Measurements from ENCODE around the gene ZNF76.

The ZNF76 gene

DNA sequence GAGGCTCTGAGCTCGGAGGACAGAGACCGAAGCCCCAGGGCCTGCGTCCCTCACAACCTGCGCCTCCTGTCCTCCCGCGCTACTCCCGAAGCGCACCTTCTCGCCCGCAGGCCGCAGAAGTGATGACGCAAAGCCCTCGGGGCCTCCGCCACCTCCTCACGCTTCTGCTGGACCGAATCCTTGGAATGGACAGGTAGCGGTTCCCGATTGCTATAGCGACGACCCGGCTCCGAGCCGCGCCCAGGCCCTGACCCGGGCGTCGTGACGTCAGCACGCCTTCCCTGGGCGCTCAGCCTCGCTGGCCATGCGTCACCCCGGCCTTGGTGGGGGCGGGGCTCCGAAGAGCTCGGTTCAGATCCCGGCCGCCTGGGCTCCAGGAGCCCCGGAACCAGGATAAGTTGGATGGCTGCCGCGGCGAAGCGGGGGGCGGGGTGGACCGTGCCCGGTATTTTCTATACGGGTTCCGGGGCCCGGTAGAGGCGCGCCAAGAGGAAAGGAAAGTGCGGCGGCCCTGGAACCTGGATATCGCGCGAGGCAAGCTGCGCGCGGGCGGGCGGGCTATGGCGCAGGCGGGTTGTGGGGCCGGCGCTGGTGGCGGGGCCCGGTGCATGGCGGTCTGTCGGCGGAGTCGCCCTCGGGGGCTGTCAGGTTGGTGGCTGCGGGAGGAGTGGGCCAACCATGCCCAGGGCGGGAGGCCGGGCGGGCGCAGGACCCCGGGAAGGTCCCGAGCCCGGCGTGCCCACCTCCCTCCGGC lies at the start of gene ZNF76:
Gene ZNF76 (plus strand): TSS at position 542 of the 754 bp plus-strand sequence. CDS start 21,417 bp downstream, outside the sequence.
- peak; percentile 96 for DNase-seq

DNA sequence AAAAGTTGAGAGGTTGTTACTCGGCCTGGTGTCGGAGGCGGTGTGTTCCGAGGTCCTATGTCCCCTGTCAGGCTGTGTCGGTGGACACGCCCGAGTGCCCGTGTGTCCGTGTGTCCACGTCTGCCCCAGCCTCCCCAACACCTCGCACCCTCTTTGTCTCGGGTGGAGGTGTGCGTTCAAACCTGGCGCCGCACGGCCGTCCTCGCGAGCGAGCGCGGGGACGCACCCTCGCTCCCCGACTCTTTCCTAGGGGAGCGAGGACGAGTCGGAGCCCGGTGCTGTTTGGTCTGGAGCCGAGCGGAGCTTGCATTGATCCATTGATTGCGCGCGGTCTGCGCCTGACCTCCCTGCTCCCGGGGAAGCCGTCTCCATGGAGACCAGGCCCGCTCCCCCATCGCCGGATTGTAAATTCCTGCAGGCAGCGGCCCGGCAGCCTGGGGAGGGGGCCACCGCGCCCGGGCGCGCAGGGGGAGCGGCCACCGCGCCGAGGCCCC lies 46.2 kb upstream of the ZNF76 start:
- DNase-seq = no peak

DNA sequence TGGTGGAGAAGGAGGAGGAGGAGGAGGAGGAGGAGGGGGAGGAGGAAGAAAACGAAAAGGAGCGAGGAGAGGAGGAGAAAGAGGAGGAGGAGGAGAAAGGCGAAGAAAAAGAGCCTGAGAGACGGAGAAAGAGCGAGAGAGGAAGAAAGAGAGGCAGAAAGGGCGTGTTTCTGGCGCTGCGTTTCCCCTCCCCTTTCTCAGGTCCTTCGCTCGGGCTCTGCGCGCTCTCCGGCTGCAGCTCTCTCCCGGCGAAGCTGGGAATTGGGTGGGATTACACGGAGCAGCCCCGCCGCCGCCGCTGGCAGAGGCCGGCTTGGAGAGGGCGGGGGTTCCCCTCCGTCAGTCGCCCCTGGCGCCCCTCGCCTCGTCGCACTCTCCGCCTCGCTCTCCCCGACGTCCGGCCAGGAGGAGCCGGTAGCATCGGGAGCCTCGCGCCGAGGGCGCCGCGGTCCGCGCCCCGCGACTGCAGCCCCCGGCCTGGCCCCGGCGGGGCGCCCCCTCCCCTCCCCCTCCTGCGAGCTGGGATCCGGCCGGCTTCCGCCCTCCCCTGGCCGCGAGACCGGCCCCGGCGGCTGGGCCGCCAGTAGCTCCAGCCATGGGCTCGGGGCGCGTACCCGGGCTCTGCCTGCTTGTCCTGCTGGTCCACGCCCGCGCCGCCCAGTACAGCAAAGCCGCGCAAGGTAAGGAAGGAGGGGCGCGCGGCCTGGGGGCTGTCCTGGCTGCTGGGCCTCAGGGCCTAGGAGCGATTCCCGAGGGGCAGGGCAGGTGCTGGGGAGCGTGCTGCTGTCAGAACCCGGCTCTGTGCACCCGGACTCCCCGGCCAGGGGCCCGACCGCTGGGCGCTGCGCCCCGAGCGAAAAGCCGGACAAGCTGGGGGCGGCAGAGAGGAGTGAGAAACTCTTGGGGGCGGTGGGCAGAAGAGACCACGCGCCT lies 45.4 kb upstream of the ZNF76 start, which contains the start of gene SCUBE3:
Gene SCUBE3 (plus strand): TSS at position 133 of the 933 bp plus-strand sequence. CDS start 463 bp downstream, at position 596.
- peak; percentile 60 for DNase-seq

DNA sequence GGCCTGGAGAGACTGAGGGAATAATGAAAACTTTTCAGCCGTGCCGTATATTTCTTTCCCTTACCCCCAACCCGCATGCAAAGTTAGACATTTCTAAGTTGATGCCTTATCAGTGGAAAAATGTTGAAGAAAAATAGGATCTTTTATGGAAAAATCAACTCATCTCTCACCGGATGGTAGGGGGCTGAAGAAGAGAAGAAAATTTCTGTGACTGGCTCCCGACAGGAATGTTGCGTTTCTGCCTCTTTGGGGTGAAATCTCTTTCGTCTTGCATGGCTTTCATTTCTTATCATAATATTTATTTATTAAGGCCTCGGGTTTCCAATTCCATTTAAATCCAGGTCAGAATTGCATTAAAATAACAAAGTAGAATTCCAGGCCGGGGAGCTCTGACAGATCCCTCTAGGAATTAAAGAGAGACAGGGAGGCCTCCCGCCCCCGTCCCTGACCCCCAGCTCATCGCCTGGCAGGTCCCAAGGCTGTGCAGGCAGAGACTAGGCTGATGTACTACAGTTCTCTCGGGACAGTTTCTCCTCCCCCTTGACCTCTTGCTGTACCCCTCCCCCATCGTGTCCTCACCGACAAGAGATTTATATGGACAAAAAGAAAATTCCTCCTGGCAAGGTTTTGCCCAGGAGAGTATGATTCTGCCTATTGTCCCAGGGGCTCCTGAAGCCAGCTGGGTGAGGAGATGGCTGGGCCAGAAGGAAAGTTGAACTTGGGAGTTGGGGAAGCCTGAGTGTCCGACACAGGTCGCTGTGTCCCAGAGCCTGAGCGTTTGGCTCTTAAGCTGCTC lies 44.5 kb upstream of the ZNF76 start:
- DNase-seq = no peak

DNA sequence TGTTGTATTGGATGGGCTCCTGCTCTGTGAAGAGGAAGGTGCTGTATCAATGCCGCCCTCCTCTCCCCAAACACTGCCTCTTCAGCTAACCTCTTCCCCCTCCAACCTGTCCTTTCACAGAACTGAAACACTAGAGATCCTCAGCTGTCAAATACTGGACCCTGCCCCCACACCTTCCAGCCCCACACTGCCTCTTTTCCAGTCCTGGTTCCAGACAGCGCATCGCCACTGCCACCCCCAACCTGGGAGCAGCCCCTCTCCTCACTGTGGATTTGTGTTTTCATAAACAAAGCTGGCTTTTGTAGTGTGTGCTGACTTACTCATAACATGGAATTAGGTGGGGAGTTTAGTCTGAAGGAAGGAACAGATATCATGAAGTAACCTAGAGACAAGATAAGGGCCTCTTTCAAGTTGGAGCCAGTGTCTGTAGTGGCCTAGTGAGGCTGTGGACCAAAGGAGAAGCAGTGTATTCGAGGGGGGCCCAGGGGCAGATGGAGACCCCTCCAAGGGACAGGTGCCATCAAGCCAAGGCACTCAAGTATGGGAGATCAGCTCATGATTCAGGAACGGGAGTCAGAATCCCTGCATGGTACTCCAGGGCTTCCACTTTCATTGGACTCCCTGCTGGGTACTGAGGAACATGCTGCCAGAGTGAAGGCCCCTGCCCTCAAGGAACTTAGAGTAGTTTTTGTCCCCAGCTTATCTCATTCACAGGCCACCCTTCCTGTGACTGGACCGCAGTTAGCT lies 43.7 kb upstream of the ZNF76 start:
- no peak for DNase-seq

DNA sequence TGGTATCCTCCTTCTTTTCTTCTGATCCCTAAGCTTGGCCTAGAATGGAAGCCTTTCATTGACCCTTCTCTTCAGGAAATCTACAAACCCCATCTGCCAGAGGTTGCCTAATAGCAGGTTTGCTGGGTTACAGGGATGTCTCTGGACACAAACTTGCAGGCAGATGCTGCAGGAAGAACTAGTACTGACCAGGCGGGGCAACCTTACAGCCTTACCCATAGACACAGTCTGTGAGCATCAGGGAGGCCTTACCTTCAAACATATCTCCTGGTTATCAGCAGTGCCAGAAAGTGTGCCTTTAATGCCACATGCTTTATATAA lies 43.2 kb upstream of the ZNF76 start:
- DNase-seq = no peak

DNA sequence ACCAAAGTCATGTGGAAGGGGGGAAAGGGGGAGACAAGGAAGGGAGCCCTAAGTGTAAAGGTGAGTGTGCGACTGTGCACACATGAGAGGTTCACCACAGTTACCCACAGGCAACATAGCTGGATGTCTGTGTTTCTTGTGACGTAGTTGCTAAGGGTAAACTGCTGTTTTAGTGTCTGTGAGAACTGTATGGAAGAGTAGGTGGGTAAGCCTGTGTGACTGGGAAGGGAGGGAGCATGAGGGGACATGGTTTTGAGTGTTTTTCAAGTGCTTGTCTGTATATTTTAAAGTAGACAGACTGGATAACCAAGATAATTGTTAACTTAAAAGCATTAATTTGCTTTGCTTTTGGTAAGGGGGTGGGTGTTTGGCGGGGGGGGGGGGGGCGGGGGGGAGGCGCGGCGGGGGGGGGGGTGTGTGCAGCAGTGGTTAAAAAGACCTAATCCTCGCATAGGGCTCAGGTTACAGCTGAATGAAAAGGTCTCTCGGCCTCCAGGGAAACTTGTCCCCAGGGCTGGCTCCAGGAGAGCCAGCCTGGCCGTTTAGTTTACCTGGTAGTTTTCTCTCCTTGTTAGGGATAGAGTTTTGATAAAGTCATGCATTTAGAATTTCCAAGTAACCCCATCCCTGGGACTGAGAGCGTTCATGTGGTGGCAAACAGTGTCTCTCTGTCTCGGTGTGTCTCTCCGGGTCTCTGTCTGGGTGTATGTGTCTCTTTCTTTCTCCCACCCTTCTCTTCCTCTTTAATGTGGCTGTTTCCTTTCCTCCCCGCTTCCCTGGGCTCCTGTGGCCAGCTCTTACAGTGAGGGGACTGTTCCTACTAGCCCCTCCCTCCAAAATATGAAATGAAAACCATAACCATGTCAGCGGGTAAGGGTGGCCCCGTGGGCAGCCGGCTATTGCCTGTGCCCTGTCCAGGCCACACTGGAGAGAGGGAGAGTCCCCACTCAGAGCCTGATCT lies 42.4 kb upstream of the ZNF76 start:
- peak; percentile 57 for DNase-seq

DNA sequence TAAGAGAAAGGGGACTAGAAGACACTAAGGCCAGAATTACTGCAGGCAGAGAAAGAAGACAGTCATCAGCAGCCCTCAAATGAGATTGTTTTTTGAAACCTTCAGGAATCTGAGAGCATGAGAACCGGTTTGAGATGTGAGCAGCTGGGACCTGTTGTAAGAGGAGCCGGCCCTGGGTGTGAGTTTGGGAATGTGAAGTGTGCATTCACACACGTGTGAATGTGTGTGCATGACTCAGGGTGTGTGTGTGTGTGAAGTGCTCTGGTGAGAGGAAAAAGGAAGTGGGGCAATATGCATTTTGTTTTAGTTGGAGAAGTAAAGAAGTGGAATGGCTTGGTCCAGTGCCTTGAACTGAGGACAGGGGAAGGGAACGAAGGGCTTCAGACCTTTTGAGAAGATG lies 41.5 kb upstream of the ZNF76 start:
- DNase-seq = peak; percentile 33

DNA sequence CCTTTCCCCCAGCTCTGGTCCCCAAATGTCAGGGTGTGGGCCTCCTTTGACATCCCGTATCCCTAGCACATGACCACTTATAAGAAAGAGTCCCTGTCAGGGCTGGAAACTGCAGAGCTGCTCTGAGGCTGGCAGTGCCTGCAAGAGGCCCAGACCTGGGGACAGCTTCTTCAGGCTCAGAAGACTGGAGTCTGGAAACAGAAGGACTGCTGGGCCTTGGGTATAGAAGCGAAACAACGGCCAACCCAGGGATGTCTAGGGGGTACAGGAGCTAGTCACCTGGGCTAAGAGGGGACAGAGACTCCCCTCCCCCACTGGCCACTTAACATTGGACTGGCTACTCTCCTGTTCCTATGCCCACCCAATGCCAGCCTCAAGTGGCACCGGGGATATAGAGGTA lies 41.1 kb upstream of the ZNF76 start:
- DNase-seq = no peak

DNA sequence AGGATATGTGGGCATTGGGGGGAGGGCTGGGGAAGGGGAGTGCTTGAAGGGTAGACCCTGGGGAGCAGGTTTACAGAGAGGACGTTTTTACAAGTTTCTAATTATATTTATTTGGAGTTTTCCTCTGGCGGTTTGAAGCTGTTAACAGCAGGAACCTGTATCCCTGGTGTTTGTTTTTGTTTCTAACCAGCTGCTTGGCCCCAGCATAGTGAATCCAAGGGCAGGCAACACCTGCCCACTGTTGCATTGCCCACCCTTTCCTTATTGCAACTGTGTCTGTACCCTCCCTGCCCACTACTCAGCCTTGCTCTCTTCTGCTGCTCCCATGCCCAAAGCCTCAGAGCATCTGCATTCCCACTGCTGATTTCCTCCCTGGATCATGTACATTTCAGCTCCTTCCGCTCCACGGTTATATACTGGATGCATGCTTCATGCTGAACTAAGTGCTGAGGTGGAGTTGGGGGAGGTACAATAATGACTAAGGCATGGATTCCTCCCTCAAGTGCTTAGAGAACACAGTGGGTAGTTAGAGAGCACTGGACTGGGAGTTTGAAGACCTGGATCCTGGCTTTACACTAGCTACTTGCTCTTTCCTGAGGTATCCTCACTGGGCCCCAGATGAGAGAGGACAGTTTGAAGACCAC lies 39.7 kb upstream of the ZNF76 start:
- DNase-seq = peak; percentile 57

DNA sequence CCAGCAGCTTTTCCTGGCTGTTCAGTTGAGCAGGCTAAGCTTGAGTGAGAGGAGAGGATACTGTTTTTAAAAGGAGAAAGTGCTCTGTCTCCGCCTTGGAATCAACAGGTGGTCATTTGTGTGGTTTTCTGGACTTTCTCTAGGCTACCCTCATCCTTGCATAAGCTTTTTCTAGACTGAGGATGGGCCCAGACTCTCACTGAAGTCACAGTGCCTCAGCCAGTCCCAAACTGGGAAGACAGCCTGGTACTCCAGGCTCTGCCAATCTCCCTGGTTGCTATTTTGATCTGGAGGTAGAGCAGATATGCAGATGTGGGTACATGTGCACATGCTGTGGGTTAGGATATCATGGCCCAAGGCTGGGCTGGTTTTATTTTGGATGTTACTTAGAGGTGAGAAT lies 38.8 kb upstream of the ZNF76 start:
- no peak for DNase-seq

DNA sequence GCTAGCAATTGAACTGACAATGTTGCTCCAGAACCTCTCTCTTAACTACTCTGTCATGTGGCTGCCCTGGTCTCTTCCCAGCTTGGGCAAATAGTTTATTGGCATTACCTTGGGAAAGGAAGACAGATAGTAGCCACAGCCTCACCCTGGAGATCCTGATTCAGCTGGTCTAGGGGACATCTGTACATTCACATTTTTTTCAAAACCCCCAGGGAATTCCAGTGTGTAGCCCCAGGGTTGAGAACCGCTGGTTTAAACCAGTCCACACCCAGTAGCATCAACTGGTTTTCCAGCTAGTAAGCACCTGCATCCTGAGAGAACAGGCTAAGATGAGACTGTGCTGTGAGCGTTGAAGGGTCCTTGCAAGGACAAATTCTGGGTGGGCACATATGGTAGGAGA lies 36.1 kb upstream of the ZNF76 start:
- no peak for DNase-seq

DNA sequence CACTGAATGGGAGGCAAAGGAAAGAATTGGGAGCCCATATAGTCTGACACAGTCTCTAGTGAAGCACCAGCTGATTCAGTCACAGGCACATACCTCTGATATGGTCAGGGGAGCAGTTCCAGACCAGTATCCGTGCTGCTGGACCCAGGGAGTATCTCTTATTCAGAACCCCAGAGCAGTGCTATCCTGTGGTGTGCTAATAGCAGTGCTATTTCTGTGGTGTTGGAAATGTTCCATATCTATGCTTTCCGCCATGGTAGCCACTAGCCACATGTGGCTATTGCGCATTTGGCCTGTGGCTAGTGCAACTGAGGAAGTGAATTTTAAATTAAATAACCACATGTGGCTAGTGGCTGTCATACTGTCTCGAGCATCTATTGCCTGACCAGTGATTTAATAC lies 34.8 kb upstream of the ZNF76 start:
- no peak for DNase-seq

DNA sequence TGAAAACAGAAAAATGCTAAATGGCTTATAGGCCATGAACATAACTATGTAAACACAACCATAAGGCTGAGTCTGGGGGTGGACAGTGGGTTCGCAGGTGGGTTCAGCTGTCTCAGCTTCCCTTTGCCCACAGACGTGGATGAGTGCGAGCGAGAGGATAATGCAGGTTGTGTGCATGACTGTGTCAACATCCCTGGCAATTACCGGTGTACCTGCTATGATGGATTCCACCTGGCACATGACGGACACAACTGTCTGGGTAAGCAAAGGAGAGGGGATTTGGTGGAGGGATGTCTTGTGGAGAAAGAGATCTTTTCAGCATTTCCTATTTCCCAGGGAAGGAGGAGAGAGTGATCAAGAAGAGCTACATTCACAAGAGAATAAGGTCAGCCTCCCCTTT lies 31.1 kb upstream of the ZNF76 start:
- DNase-seq = peak; percentile 63

DNA sequence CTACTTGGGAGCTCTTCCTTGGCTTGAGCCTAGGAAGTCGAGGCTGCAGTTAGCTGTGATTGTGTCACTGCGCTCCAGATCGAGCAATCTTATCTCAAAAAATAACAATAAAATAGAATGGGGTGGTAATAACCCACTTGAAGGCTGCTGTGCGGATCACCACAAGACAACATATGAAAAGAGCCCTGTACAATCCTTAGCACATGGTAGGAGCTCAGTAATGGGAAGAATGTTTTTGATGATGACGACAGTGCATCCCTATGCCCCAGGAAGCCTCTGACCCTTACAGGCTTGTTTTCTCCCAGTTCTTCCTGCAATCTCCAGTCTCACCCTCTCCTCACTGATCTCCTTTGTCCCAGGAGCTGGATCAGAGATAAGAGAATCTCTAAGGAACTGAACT lies 30.2 kb upstream of the ZNF76 start:
- no peak for DNase-seq

DNA sequence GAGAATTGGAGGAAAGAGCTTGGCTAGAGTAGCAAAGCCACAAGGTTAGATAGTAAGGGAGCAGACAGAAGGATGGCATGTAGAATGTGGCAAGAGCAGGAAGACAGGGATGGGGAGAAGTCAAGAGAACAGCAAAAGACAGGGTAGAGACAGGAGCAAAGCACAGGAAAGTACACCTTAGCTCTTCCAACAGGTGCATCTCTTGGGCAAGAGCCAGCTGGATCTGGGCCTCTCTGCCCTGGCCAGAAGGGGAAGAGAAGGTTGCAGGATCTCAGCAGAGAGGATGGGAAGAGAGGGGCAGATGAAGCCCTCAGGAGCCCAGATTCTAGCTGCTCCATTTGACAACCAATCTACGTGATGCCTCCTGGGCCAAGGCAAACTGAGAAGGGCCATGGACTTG lies 29.0 kb upstream of the ZNF76 start:
- no peak for DNase-seq

DNA sequence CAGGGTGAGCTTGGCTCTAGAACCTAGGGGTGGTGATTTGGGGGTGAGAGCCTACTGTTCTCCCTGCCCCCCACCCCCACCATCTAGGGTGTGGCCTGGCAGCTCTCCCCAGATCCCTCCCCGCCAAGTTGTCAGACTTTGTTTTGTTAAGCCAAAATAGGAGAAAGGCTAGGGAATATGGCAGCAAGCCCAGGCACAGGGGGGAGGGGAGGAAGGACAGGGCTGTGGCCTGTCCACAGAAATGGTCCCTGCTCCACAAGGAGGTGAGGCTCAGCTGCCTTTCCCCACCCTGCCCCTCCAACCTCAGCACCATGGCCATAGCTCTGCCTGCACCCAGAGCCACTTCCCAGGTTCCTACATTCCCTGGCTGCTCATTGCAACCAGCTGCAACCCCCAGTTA lies 28.6 kb upstream of the ZNF76 start:
- no peak for DNase-seq

DNA sequence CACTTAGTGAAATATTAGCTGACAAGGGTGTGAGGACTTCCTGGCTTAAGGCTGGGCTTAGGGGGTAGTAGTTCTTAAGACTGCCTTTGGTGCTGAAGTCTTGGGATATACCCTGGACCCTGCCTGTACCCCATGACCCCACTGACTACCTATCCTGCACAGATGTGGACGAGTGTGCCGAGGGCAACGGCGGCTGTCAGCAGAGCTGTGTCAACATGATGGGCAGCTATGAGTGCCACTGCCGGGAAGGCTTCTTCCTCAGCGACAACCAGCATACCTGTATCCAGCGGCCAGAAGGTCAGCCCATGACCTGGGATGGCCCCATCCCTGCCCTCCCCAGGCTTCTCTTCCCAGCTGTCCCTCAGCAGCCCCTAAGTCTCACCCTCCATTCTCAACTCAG lies 28.0 kb upstream of the ZNF76 start:
- no peak for DNase-seq

DNA sequence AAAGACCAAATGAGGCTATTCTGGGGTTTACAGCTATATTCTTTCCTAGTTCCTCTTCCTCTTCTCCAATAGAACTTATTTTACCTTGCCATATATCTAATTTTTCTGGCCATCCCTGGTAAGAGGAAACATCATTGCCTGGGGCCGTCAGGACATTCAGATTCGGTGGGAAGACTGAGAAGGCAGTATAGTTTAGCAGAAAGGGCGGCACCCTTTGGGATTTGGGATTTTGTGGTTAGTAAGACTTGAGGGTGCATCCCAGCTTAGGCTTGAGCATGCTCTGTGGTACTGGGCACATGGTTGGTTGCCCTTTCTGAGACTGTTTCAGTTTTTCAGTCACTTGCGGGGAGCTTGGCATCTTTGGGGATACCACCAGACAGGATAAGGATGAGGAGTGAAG lies 24.6 kb upstream of the ZNF76 start:
- DNase-seq = no peak

DNA sequence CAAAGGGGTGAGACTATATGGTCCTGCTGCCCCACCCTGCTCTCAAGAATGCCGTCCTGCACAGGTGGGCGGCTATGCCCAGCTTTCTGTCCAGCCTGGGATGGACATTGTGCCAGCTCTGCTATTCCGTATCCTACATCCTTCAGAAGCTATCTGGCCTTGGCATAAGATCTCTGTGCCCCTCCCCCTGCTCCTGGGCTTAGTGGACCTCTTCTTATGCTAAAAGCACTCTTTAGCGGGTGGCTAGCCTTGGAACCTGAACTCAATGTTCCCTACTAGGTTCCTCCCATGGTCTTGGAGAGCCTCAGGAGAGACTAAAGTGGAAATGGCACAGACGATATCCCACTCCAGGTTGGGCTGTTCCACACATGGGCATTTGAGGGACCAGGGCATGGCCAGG lies 23.3 kb upstream of the ZNF76 start:
- DNase-seq = no peak

DNA sequence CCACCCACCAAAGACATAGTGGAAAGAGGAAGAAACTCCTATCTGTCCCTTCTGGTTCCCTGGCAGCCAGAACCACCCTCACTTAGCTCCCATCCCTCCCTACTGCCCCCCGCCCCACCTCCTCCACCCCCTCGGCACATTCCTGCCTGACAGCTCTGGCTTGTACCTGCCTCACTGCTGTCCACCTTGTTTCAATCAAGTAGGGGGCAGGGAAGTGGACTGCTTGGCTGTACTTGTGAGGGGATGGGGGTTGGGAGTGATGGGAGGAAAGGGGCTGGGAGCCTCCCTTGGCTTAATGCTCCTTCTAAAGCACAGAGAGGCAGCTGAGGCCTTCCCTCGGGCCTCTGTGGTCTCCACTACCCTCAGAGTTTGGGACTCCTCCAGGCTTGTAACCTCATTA lies 22.1 kb upstream of the ZNF76 start:
- DNase-seq = no peak

Measured in NCI-H510A treated with DMSO at 0.1 percent for 48 hours (cell line).